ENCODE data around the gene CCDC146.

- TF ChIP-seq CTCF (IDR thresholded peaks at IDR 0.05; ENCODE audit: poor library complexity) (no peak), EZH2 (IDR thresholded peaks at IDR 0.05; ENCODE audit: borderline replicate concordance) (no peak), EZH2phosphoT487 (IDR thresholded peaks at IDR 0.05; ENCODE audit: low read depth, severe bottlenecking, unreplicated experiment) (no peak)
Observed at GRCh38 chr7:77235276-77235675, 112.9 kb downstream of the CCDC146 start.
